Measurements from ENCODE around the gene CMTM5. TPM values are rescaled to one million over a fixed set of nuclear protein-coding genes. Genes with fewer than 3 reads are reported as not detected.

CMTM5 gene
- total RNA-seq, 1 experiment from 2014 or later = not detected

GRCh38 chr14:23352506-23353432, 24.1 kb upstream of the CMTM5 start, which contains the start of gene SLC22A17:
Gene SLC22A17, minus strand, starts transcription at chr14:23352887.
- BruUV-seq (replicated peaks) = no TSS peak
- peak within 1 kb of the TSS; percentile 25; the same call in 1 of the 2 replicates for H3K27ac ChIP-seq (ENCODE audit: low read depth, low read length)
- no peak for TF ChIP-seq FOSL1 (IDR thresholded peaks at IDR 0.05; ENCODE audit: low read depth)
- TF ChIP-seq ZBTB33 (IDR thresholded peaks at IDR 0.05; ENCODE audit: extremely low read depth, insufficient replicate concordance, low read length) = no peak
- TF ChIP-seq EGR1 (IDR thresholded peaks at IDR 0.05; ENCODE audit: low read depth) = 0 out of 2 replicates have a peak, but pooled peaks have one; percentile 30
- peak; percentile 80 for TF ChIP-seq POLR2AphosphoS5 (IDR thresholded peaks at IDR 0.05; ENCODE audit: low read depth, low read length)
- no peak for TF ChIP-seq SIN3A (IDR thresholded peaks at IDR 0.05; ENCODE audit: low read depth)
- H3K36me3 ChIP-seq (ENCODE audit: control insufficient read depth in 1 of 2, insufficient read depth in 2 of 2, low read length in 2 of 2) = no peaks in the 10 kb centered on the region
- ChIA-PET RAD21 (ENCODE audit: low non-redundant PET in 1 of 2, low total read pairs in 2 of 2, uncharacterized antibody in 2 of 2, unreplicated experiment in 2 of 2) (no interaction called here), CTCF (interaction anchor here (2.0 kb wide), 1 partner anchor 27 kb away, joined by 7 read pairs; no protein-coding TSS in a partner anchor), POLR2A (no interaction called here)
- no peaks in the 10 kb centered on the region for H4K20me1 ChIP-seq (ENCODE audit: insufficient read depth)
- H2AFZ ChIP-seq (ENCODE audit: low read depth, low read length, poor library complexity, severe bottlenecking) = no peak within 1 kb of the TSS
- H3K4me2 ChIP-seq (ENCODE audit: low read length) = peak within 1 kb of the TSS; percentile 72
- H3K4me1 ChIP-seq (ENCODE audit: control insufficient read depth in 1 of 2, insufficient read depth in 2 of 2, low read length in 2 of 2) = 0 out of 4 replicates have a peak, but pooled peaks cover 0 to 2% of the 10 kb centered on the region in 2 experiments
- intact Hi-C loops (cut with micrococcal nuclease) = no loop called here
- DNase-seq (ENCODE audit: low read depth, low spot score) (peak; percentile 13), ATAC-seq (peak; percentile 91)
- no peaks in the 10 kb centered on the region for H3K9me3 ChIP-seq (ENCODE audit: control insufficient read depth in 1 of 2, insufficient read depth in 1 of 2, low read depth in 1 of 2, low read length in 2 of 2)
- no peaks in the 10 kb centered on the region for H3K27me3 ChIP-seq (ENCODE audit: insufficient read depth, low read length)
- H3K79me2 ChIP-seq (ENCODE audit: insufficient read depth, low read length) = no peaks in the 10 kb centered on the region
- peak within 1 kb of the TSS; percentile 41 for H3K9ac ChIP-seq (ENCODE audit: low read length)
- H3K4me3 ChIP-seq (replicated peaks in 1 of 2; ENCODE audit: low read depth in 1 of 2, low read length in 2 of 2) = peak within 1 kb of the TSS; percentile 50 to 60
- no peaks in the 10 kb centered on the region for H3K9me2 ChIP-seq (ENCODE audit: insufficient read depth)

Data from HCT116 (cell line).